Thoracic aorta (tissue), 2 donors: ENCODE results near the gene GHRH. TPM values are rescaled to one million over a fixed set of nuclear protein-coding genes. Genes with fewer than 3 reads are reported as not detected.

Source experiments
- ATAC-seq: fragments of 150-250 bp; one replicate; pipeline ENCODE4 v1.8.0; 2017; ENCODE audit warnings: low read depth; ENCODE audit not compliant: insufficient number of reproducible peaks, low FRiP score
- DNase-seq: peaks from one replicate; pipeline ENCODE4 v3.0.0-alpha.2; 2020; ENCODE audit warnings: low spot score
- H3K27ac ChIP-seq, 2 donors: fragments of 200-600 bp; sonication (generic); 1 replicate in 1 of 2; 2 replicates in 1 of 2; pipeline ENCODE4 v1.5.1; 2016; ENCODE audit warnings: mild to moderate bottlenecking in 2 of 2, moderate library complexity in 2 of 2
- H3K27me3 ChIP-seq: fragments of 200-600 bp; sonication (generic); replicated peaks from 2 replicates; pipeline ENCODE4 v1.6.0; 2016; ENCODE audit warnings: mild to moderate bottlenecking; ENCODE audit not compliant: insufficient read depth
- H3K36me3 ChIP-seq: fragments of 200-600 bp; sonication (generic); one replicate; pipeline ENCODE4 v1.5.1; 2016
- H3K4me1 ChIP-seq, 2 donors: fragments of 200-600 bp; sonication (generic); 1 replicate in 1 of 2; 2 replicates in 1 of 2; pipeline versions ENCODE4 v1.5.1 to v1.6.0; 2016; ENCODE audit warnings: low read depth in 2 of 2, mild to moderate bottlenecking in 1 of 2; ENCODE audit not compliant: control insufficient read depth in 1 of 2
- H3K4me3 ChIP-seq: fragments of 200-600 bp; sonication (generic); 2 replicates; pipeline ENCODE4 v1.5.1; 2016; ENCODE audit warnings: mild to moderate bottlenecking
- H3K9me3 ChIP-seq: fragments of 200-600 bp; sonication (generic); 2 replicates; pipeline ENCODE4 v1.5.1; 2016
- total RNA-seq, 2 donors: library from RNA; depleted of rRNA; stranded (reverse); fragments of >200 nt; gene quantifications; one replicate each; pipeline versions ENCODE4 v1.1.0 to v1.2.3, GENCODE V29; 2016
- TF ChIP-seq, protein P1 (sequence below): fragments of 200-600 bp; sonication (generic); IDR thresholded peaks from one replicate; pipeline ENCODE4 v1.5.1; 2019; ENCODE audit warnings: antibody characterized with exemption

Gene GHRH
- total RNA-seq, 2 donors from 2014 or later, result not detected

DNA sequence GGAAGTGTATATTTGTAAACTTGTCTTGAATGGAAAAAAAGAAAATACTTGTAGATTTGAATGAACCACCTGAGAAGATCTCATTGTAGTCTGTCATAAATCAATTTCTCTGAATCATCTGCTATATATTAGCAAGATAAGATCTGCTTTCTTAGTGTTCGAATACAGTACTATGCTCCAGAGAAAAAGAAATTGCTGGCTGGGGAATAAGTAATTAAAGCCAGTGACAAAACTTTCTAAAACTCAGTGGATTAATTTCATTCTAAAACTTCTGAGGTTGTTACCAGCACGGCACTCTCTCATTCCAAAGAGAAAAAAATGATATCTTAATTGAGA is 59.8 kb downstream of the GHRH start:
- peak overlapping the region; percentile 46 to 50 for H3K27ac ChIP-seq
- TF ChIP-seq, protein P1, sequence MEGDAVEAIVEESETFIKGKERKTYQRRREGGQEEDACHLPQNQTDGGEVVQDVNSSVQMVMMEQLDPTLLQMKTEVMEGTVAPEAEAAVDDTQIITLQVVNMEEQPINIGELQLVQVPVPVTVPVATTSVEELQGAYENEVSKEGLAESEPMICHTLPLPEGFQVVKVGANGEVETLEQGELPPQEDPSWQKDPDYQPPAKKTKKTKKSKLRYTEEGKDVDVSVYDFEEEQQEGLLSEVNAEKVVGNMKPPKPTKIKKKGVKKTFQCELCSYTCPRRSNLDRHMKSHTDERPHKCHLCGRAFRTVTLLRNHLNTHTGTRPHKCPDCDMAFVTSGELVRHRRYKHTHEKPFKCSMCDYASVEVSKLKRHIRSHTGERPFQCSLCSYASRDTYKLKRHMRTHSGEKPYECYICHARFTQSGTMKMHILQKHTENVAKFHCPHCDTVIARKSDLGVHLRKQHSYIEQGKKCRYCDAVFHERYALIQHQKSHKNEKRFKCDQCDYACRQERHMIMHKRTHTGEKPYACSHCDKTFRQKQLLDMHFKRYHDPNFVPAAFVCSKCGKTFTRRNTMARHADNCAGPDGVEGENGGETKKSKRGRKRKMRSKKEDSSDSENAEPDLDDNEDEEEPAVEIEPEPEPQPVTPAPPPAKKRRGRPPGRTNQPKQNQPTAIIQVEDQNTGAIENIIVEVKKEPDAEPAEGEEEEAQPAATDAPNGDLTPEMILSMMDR, result no peak

More for the DNA sequence above, 59.8 kb downstream of the GHRH start:
- peaks cover 36% of the 10 kb centered on the region for H3K36me3 ChIP-seq
- DNase-seq (no peak), ATAC-seq (no peak)
- no peaks in the 10 kb centered on the region for H3K27me3 ChIP-seq
- H3K4me1 ChIP-seq, result peaks cover 0 to 6% of the 10 kb centered on the region in 2 donors
- H3K9me3 ChIP-seq, result no peaks in the 10 kb centered on the region
- H3K4me3 ChIP-seq, result peak overlapping the region; percentile 45

Other genes with a start within 250 kb of the GHRH start
- 10 to 100 TPM in 1 of 2 donors, 1 to 10 TPM in 1; 2.5 to 17.1 TPM for gene RBL1, start 165.8 kb downstream of the GHRH start, total RNA-seq
- 100 to 1,000 TPM; 128 to 156 TPM for gene RPN2, start 82.5 kb downstream of the GHRH start, total RNA-seq
- gene MROH8, start 82.3 kb downstream of the GHRH start, total RNA-seq, result 10 to 100 TPM in 1 of 2 donors, 1 to 10 TPM in 1; 1.6 to 12.7 TPM
- gene MANBAL, start 27.8 kb upstream of the GHRH start, total RNA-seq, result 10 to 100 TPM; 29.0 to 34.3 TPM
- gene SRC, start 84.3 kb upstream of the GHRH start, total RNA-seq, result 10 to 100 TPM; 80.3 to 89.0 TPM